OCI-LY3 (cell line): Measurements from ENCODE around the gene DDX24.

ENCODE experiments used
- EZH2phosphoT487 ChIP-seq: fragments of 200-600 bp; shearing (Covaris generic); IDR thresholded peaks from 2 replicates; pipeline ENCODE4 v1.6.1; 2018; ENCODE audit warnings: antibody characterized with exemption, mixed run types, low read depth
- TF ChIP-seq, protein P1 (sequence below): fragments of 200-600, 300-600 bp; sonication (generic); IDR thresholded peaks from 2 replicates; pipeline ENCODE4 v1.5.1; 2014; ENCODE audit warnings: antibody characterized with exemption, low read length, low read depth

GRCh38 chr14:94018308-94018707 lies 62.7 kb downstream of the DDX24 start:
- TF ChIP-seq, protein P1, sequence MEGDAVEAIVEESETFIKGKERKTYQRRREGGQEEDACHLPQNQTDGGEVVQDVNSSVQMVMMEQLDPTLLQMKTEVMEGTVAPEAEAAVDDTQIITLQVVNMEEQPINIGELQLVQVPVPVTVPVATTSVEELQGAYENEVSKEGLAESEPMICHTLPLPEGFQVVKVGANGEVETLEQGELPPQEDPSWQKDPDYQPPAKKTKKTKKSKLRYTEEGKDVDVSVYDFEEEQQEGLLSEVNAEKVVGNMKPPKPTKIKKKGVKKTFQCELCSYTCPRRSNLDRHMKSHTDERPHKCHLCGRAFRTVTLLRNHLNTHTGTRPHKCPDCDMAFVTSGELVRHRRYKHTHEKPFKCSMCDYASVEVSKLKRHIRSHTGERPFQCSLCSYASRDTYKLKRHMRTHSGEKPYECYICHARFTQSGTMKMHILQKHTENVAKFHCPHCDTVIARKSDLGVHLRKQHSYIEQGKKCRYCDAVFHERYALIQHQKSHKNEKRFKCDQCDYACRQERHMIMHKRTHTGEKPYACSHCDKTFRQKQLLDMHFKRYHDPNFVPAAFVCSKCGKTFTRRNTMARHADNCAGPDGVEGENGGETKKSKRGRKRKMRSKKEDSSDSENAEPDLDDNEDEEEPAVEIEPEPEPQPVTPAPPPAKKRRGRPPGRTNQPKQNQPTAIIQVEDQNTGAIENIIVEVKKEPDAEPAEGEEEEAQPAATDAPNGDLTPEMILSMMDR, result no peak
- no peak for TF ChIP-seq EZH2phosphoT487
